Measurements from ENCODE around the gene PRKG1.

Gene PRKG1

DNA sequence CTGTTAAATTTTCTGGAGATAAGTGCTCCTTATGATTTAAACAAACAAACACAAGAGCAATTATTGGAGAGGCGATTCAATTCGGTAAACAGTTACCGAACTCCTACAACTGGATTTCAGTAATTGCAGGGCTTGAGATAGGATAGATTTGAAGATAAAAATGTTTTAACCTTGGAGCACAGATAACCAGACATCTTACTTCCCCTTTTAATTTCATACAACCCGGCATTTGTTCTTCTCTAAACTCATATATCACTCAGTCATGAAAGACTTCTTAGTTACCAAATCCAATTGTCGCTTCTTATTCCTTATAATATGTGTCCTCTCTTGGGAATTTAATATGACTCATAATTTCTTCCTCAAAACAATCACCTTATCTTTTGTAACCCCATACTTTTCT is 861.1 kb downstream of the PRKG1 start:
- DNase-seq, result no peak
- intact Hi-C loops (cut with DNase I), result no loop called here

DNA sequence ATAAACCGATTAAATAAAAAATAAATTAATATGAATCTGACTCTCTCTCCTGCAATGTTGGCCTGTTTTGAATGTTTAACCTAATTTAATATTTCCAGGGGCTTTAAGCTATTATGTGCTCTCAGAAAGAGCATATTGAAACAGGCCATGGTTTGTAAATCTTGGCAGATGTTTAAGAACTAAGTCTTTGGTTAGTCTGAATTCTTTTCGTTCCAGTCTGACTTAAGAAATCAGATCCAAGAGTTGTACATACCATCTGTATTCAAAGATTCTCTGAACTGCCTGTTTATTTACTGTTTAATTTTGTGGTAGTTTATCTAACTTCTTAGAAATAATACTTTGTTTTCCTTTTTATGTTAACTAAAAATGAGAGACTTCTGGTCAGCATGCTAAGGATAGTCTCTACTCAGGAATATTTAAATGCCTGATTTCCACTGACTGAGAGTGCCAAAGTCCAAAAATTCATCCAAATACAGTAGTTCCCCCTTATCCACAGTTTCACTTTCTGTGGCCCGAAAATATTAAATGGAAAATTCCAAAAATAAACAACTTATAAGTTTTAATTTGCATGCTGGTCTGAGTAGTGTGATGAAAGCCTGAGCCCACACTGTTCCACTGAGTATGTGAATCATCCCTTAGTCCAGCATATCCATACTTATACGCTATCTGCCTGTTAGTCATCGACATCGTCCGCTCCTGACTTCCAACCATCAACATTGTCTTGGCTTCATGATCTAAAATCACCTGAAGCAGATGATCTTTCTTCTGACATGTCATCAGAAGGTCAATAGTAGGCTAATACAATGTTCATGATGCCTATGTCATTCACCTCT is 863.2 kb downstream of the PRKG1 start:
- intact Hi-C loops (cut with DNase I), result no loop called here
- no peak for DNase-seq

DNA sequence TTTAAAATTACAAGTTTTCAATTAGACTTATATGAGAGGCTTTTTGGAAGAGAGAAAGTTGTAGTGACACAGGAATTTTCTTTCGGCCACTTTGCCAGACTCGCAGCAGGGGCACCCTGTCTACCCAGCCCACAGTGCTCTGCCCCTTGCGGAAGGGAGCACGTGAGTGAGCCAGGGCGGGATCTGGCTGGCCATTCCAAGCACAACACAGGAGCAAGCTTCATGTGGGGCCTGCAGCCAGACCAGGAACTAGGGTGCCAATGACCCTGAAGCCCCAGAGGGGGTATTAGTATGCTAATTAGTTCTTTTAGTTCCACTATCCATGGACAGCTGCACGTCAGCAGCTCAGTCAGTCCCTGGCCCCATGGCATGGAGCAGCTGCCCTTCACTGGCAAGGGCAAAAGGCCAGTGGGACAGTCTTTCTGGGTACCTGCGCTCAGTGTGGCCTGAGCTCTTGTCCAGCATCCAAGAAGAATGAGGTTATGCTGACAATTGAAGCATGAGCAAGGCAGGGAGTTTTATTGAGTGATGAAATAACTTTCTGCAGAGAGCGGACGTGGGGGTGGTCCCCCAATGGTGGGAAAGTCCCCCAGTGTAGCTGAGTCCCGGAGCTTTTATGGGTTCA is 876.2 kb downstream of the PRKG1 start:
- intact Hi-C loops (cut with DNase I), result no loop called here
- DNase-seq, result no peak

DNA sequence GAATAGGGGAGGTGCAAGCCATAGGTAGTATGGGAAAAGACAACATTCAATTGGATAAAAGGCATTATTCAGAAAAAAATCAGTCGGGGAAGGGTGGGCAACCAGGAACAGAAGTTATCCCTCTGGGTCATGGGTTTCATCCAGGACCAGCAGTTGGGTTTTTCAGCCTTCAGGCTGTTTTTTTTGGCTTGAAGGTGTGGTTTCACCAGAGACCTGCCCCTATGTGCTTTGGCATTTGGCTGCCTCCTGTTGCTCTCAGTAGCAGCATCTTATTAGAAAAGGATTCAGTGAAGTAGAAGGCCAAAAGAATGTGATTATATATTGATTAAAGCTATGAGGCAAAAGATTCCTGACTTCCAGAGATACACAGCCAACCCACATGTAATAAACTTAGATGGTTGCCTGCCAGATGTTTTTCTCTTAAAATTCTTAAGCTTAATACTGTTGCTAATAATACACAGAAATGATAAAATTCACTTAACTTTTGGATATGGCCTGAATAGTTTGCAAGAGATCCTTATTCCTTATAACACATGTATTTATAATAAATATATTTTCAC is 876.8 kb downstream of the PRKG1 start:
- intact Hi-C loops (cut with DNase I), result no loop called here

DNA sequence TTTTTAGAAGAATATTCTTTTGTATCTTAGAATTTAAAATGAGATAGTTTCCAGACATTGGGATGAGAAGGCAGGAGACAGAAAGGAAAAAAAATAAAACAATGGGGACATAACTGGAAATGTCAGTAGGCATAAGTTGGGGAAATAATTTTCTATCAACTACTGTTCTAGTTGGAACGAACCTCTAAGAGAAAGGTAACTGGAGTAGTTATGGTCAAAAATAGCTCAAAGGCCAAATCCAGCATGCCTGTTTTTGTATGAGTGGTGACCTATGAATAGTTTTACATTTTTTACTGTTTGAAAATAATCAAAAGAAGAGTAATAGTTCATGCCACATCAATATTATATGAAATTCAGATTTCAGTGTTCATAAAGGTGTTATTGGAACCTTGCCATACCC is 877.3 kb downstream of the PRKG1 start:
- intact Hi-C loops (cut with DNase I), result no loop called here
- no peak for DNase-seq

More for the DNA sequence above, 876.8 kb downstream of the PRKG1 start:
- DNase-seq, result no peak

DNA sequence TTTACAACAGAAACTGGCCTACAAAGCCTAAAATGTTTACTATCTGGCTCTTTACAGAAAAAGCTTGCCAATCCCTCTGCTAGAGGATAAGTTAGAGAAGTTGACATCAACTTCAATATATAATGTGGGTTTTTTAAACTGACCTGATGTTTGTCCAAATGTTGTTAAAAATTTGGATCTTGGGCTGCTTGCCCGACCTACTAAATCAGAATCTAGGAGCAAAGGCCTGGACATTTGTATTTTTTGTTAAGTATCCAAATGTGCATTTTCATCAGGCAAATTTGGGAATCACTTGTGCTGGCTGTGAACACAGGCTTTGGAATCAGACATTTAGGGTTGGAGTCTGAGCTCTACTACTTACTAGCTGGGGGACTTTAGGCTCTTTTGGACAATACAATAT is 877.8 kb downstream of the PRKG1 start:
- intact Hi-C loops (cut with DNase I), result no loop called here
- DNase-seq, result no peak

DNA sequence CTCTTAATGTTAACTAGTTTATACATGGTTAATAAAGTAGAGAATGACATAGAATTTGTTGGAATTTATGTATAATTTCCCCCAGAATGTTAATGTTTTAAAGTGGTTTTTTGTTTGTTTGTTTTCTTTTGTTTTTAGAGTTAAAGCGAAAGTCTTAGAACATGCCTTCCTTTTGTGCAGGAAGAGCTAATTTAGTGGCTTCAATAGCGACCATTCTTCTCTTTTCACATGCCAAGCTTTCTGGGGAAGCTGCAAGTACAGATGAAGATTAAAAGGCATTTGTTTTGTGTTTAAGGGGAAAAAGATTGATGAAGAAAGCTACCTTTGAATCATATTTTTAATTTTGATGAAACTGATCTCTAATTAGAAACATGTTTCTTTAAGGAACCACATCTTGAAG is 881.4 kb downstream of the PRKG1 start:
- intact Hi-C loops (cut with DNase I), result no loop called here
- no peak for DNase-seq

DNA sequence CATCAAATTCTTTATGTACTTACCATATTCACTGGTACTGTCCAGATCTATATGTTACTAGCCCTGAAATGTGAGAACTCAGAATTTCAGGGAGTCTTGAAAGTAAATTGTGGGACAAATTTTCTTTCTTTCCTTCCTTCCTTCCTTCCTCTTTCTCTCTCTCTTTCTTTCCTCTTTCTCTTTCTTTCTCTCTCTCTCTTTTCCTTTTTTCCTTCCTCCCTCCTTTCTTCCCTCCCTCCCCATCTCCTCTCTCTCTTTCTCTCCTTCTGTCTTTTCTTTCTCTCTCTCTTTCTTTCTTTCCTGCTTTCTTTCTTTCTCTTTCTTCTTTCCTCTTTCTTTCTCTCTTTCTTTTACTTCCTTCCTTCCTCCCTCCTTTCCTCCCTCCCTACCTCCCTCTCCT is 882.5 kb downstream of the PRKG1 start:
- intact Hi-C loops (cut with DNase I), result no loop called here
- DNase-seq, result no peak

DNA sequence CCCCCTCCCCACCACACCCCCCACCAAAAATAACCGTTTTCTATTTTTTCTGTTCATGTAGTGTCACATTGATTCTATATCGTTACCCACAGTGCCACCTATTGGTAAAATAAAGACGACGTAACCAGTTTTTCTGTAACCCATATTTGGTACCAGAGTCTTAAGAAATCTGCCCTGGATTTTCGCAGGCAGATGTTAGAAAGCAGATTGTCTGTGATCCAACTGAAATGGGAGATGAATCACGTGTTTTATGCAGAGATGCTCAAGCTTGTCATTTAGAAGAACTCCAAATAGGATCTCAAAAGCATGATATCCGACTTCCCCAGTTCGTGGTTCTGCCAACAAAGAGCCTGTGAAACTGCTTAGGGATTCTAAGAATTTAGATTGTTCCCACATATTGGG is 886.2 kb downstream of the PRKG1 start:
- intact Hi-C loops (cut with DNase I), result loop anchor here (10.0 kb wide), 1 partner anchor 576 kb away; no protein-coding TSS in a partner anchor
- DNase-seq, result peak in 10 of 42 donors; percentile 10 to 63 (median 25)

DNA sequence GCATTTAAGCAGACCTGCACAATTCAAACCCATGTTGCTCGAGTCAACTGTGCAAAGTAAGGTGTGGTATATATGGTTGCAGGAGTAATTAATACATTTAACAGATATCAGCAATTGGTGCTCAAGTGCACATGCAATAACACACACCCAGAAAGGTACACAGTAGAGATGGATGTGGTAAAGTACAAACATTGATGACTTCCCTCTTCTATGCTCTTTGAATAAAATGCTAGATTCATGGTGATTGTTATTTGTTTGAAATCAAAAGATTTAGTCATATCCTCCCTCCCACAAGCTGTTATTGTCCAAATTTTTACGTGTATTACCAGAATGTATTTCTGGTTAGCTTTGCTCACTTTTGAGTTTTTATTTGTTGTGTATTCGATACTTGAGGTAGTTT is 887.1 kb downstream of the PRKG1 start:
- DNase-seq, result no peak
- intact Hi-C loops (cut with DNase I), result loop anchor here (10.0 kb wide), 1 partner anchor 577 kb away; no protein-coding TSS in a partner anchor

DNA sequence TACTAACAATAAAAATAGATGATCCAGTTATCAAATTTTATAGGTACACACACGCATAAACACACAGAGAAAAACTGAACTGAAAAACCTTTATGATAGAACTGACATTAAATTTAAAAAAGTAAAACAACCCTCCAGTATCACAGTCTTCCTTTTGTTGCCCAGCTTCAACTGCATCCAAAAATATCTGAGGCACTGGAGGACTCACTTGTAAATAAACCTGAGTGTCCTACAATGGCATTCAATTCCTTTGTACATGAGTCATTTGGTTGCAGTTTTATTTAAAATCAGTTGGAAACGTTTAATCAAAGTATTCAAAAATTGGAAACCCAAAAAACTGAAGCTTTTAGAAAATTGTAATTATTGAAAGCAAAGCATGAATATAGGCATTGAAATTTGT is 890.3 kb downstream of the PRKG1 start:
- no peak for DNase-seq
- intact Hi-C loops (cut with DNase I), result loop anchor here (10.0 kb wide), 1 partner anchor 580 kb away; no protein-coding TSS in a partner anchor

DNA sequence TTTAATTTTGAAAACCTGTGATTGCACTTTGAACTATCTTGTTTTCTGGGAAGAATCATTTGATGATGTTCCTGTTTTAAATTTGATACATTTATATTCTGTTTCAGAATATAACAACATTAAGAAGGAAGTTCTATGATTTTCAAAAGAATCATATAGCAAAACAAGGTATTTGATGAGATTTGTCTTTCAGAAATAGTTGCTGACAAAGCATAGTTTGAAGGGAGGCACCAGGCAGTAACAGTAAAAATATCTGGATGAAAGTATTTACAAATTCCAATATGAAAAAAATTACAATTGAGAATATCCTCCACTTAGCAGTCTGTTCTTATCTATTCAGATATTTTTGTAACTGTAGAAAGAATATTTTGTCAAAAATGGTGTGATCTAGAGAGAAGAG is 891.2 kb downstream of the PRKG1 start:
- intact Hi-C loops (cut with DNase I), result loop anchor here (10.0 kb wide), 1 partner anchor 581 kb away; no protein-coding TSS in a partner anchor

DNA sequence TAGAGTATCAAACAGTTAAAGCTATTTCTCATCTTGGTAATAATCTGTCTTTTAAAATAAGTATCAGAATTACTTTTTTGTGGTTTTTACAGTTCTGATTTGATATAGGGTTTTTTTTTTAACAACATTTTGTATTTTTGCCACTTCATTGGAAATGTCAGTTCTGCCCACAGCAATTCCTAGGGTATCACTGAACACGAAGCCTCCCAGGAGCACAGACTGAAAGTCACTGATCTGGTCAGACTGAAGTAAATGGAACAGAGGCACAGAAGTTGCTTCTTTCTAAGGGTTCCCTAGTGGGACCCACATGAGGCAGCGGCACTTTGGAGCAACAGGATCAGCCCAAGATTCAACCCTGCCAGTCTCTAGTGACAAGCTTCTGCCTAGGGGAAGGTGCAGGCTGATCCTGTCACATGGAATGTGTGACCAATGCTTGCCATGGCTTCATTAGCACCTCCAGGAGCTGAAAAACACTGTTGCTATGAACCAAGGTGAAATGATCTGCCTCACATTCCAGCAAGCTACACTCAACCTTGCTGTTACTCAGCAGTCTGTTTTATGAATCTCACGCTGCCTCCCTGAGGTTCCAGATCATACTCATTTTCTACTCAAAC is 898.6 kb downstream of the PRKG1 start:
- intact Hi-C loops (cut with DNase I), result no loop called here
- no peak for DNase-seq

More for the DNA sequence above, 891.2 kb downstream of the PRKG1 start:
- DNase-seq, result no peak

DNA sequence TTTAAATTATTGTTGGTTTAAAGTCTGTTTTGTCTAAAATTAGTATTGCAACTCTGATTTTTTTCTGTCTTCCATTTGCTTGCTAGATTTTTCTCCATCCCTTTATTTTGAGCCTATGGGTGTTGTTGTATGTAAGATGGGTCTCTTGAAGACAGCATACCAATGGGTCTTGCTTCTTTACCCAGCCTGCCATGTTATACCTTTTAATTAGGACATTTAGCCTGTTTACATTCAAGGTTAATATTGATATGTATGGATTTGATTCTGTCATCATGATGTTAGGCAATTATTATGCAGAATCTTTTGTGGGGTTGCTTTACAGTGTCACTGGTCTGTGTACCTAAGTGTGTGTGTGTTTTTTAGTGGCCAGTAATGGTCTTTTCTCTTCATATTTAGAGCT is 906.5 kb downstream of the PRKG1 start:
- intact Hi-C loops (cut with DNase I), result no loop called here
- no peak for DNase-seq

DNA sequence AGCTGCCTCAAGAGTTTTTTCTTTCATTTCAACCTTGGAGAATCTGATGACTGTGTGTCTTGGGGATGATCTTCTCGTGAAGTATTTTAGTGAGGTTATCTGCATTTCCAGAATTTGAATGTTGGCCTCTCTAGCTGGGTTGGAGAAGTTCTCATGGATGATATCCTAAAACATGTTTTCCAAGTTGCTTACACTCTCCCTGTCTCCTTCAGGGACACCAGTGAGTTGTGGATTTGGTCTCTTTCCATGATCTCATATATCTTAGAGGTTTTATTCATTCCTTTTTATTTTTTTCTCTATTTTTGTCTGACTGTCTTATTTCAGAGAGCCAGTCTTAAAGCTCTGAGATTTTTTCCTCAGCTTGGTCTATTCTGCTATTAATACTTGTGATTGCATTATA is 907.4 kb downstream of the PRKG1 start:
- no peak for DNase-seq
- intact Hi-C loops (cut with DNase I), result no loop called here

DNA sequence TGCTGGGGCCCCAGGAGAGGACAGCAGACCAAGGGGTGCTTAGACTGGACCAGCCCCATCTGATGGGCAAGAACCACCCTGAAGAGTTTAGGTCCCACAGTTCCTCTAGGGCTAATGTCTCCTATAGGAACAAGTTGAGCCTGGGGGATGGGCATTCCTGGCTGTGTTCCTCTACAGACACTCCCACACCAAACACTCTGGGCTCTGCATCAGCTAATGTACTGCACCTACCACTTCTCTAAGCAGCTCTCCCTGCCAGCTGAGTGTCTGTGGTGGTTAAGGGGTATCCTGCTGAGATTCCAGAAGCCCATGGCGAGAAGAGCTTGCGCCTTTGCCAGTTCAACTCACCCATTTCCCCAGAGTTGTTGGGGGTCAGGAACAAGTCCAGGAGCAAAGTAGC is 909.2 kb downstream of the PRKG1 start:
- no peak for DNase-seq
- intact Hi-C loops (cut with DNase I), result no loop called here

DNA sequence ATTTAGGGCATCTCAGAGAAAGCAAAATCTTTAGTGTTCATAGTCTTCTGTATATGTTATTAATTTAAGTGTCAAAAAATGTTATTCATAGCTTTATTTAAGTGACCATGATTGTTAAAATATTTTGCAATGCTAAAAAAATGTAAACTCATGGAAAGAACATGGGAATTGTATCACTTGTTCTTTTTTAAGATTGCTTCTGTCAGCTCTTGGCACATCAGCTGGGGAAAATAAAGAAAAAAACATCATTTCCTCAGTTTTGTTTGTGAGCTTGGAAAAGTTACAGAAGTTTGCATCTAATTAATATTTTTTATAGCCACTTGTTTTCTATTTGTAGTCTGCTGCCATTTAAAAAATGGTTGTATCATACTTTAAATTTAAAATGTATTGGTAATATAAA is 911.0 kb downstream of the PRKG1 start:
- DNase-seq, result no peak
- intact Hi-C loops (cut with DNase I), result no loop called here

DNA sequence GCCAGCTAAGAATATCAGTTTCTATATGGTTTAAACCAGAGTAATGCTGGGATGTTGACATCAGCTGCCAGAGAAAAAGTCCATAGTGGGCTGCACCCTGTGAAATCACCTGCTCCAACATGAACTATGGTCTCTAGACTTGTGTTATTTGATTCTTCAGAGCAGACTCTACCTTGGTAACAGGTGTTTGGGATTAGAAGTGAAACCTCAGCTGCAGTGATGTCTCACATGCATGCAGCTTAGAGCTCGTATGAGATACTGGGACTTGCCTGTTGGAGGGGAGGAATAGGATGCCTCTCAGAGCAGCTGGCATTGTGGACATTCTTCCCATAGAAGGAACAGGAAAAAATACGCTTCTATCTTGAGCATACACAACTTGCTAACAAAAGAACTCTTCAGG is 912.2 kb downstream of the PRKG1 start:
- no peak for DNase-seq
- intact Hi-C loops (cut with DNase I), result no loop called here

DNA sequence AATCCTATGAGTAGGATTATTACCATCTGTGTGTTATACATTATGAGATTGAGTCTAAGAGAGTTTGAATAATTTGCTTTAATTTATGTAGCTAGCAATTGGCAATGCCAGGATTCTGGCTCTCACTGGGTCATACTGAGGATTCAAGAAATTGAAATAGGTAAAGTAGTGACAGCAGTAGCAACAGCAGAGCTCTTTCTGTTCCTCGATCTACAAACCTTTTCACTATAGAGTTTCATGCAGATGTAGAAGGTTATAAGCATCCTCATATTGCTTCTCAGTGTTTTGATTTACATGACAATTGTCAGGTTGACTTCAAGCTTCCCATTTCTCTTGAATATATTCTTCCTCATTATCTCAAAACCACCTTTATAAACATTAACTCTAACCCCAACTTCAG is 919.2 kb downstream of the PRKG1 start:
- DNase-seq, result no peak
- intact Hi-C loops (cut with DNase I), result no loop called here

DNA sequence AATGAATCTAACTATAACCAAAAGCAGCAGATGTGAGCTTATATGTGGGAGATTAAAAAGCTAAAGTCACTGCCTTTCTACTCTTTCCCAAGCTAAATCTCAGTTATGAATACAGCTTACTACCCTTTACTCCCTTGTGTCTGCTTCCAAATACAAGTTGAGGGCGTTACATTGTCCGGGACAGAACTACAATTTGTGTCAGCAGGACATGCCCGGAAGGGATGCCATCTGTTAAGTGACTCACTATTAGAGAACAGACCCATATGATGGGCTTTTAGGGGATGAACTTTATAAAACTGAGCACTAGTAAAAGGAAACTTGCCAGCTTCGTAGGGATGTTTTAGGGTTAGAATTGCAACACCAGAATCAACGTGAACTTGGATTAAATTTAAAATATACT is 924.8 kb downstream of the PRKG1 start:
- no peak for DNase-seq
- intact Hi-C loops (cut with DNase I), result no loop called here

Measured in head of caudate nucleus (tissue), 42 donors.